ENCODE results near the gene SLC6A19. TPM values are rescaled to one million over a fixed set of nuclear protein-coding genes. Genes with fewer than 3 reads are reported as not detected.

The SLC6A19 gene
- total RNA-seq, 4 donors from 2014 or later = not detected

- intact Hi-C loops (cut with DNase I; ENCODE audit: low total_unique reads) = no loop called here
- 44 to 51% methylated on average over 18 to 21 of the region's 21 CpGs for WGBS, 2 donors
- DNase-seq (ENCODE audit: low spot score in 2 of 2) = no peak
- no peak overlapping the region for H3K4me3 ChIP-seq (ENCODE audit: low read depth, poor library complexity, severe bottlenecking)
- TF ChIP-seq POLR2A (IDR thresholded peaks at IDR 0.05) = no peak
- no peak for TF ChIP-seq CTCF (IDR thresholded peaks at IDR 0.05)
Observed at GRCh38 chr5:1209896-1210776, 8.7 kb downstream of the SLC6A19 start.

- intact Hi-C loops (cut with DNase I; ENCODE audit: low total_unique reads) = no loop called here
- WGBS, 2 donors = 71 to 82% methylated on average over 5 to 17 of the region's 21 CpGs
Observed at GRCh38 chr5:1210832-1211251, 9.4 kb downstream of the SLC6A19 start.

GRCh38 chr5:1211701-1212100, 10.3 kb downstream of the SLC6A19 start:
- H3K4me3 ChIP-seq (ENCODE audit: low read depth, poor library complexity, severe bottlenecking) = no peak overlapping the region
- WGBS, 2 donors = 94 to 97% methylated on average over 9 of the region's 9 CpGs
- DNase-seq (ENCODE audit: low spot score in 2 of 2) = no peak
- TF ChIP-seq CTCF (IDR thresholded peaks at IDR 0.05) = no peak
- no peak for TF ChIP-seq POLR2A (IDR thresholded peaks at IDR 0.05)
- intact Hi-C loops (cut with DNase I; ENCODE audit: low total_unique reads) = no loop called here

More at GRCh38 chr5:1210832-1211251, 9.4 kb downstream of the SLC6A19 start:
- DNase-seq (ENCODE audit: low spot score in 2 of 2) = no peak
- no peak overlapping the region for H3K4me3 ChIP-seq (ENCODE audit: low read depth, poor library complexity, severe bottlenecking)
- TF ChIP-seq POLR2A (IDR thresholded peaks at IDR 0.05) (no peak), CTCF (IDR thresholded peaks at IDR 0.05) (no peak)

GRCh38 chr5:1212271-1212670, 10.9 kb downstream of the SLC6A19 start:
- 87 to 95% methylated on average over 16 to 20 of the region's 20 CpGs for WGBS, 2 donors
- H3K4me3 ChIP-seq (ENCODE audit: low read depth, poor library complexity, severe bottlenecking) = no peak overlapping the region
- intact Hi-C loops (cut with DNase I; ENCODE audit: low total_unique reads) = no loop called here
- TF ChIP-seq POLR2A (IDR thresholded peaks at IDR 0.05) (no peak), CTCF (IDR thresholded peaks at IDR 0.05) (no peak)
- no peak for DNase-seq (ENCODE audit: low spot score in 2 of 2)

- TF ChIP-seq CTCF (IDR thresholded peaks at IDR 0.05) (no peak), POLR2A (IDR thresholded peaks at IDR 0.05) (no peak)
- H3K4me3 ChIP-seq (ENCODE audit: low read depth, poor library complexity, severe bottlenecking) = no peak overlapping the region
- DNase-seq (ENCODE audit: low spot score in 2 of 2) = no peak
- intact Hi-C loops (cut with DNase I; ENCODE audit: low total_unique reads) = no loop called here
- 86 to 88% methylated on average over 16 to 17 of the region's 18 CpGs for WGBS, 2 donors
Observed at GRCh38 chr5:1212881-1213280, 11.5 kb downstream of the SLC6A19 start.

Data from lower leg skin (tissue), 4 donors.